ENCODE results near the gene CCNH. TPM values are rescaled to one million over a fixed set of nuclear protein-coding genes. Genes with fewer than 3 reads are reported as not detected.

CCNH gene
- total RNA-seq, 1 experiment from 2014 or later, result 64.3 TPM

DNA sequence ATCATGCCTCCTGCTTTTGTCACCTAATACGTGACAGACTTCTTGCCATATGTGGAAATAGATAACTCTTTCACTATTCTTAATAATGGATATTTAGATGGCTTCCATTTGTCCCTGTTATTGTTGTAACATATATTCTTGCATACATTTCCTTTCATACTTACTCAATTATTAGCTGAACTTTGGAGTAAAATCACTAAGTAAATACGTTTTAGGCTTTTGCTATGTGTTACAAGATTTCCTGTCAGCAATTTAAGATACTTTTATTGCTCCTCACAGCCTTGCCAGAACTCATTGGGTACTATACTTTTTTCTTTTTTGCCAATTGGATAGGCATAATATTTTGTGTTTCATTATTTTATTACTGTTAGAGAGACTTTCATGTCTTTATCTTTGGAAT lies 26.9 kb downstream of the CCNH start:
- TF ChIP-seq, protein P1, sequence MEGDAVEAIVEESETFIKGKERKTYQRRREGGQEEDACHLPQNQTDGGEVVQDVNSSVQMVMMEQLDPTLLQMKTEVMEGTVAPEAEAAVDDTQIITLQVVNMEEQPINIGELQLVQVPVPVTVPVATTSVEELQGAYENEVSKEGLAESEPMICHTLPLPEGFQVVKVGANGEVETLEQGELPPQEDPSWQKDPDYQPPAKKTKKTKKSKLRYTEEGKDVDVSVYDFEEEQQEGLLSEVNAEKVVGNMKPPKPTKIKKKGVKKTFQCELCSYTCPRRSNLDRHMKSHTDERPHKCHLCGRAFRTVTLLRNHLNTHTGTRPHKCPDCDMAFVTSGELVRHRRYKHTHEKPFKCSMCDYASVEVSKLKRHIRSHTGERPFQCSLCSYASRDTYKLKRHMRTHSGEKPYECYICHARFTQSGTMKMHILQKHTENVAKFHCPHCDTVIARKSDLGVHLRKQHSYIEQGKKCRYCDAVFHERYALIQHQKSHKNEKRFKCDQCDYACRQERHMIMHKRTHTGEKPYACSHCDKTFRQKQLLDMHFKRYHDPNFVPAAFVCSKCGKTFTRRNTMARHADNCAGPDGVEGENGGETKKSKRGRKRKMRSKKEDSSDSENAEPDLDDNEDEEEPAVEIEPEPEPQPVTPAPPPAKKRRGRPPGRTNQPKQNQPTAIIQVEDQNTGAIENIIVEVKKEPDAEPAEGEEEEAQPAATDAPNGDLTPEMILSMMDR (conservative IDR thresholded peaks at IDR 0.05; ENCODE audit: low read depth, low read length), result no peak
- no peak for DNase-seq (ENCODE audit: low spot score)
- H3K4me3 ChIP-seq (ENCODE audit: low read depth, low read length, poor library complexity, severe bottlenecking), result no peak overlapping the region
- no peaks in the 10 kb centered on the region for H3K27me3 ChIP-seq (replicated peaks; ENCODE audit: insufficient read depth, low read depth, low read length, poor library complexity)
- H3K9me3 ChIP-seq (ENCODE audit: low read depth, low read length, poor library complexity, severe bottlenecking), result no peaks in the 10 kb centered on the region
- no peaks in the 10 kb centered on the region for H3K4me1 ChIP-seq (ENCODE audit: insufficient read depth, low read length, poor library complexity, severe bottlenecking)
- CTCF ChIA-PET, result no interaction called here
- intact Hi-C loops (cut with micrococcal nuclease; ENCODE audit: unreplicated experiment), result no loop called here
- no peak overlapping the region for H3K27ac ChIP-seq (ENCODE audit: low read depth, low read length, poor library complexity, severe bottlenecking)
- no TSS peak for BruUV-seq (replicated peaks)
- peaks cover 65% of the 10 kb centered on the region for H3K36me3 ChIP-seq (ENCODE audit: insufficient read depth, low read length, poor library complexity, severe bottlenecking)
- POLR2A ChIA-PET (ENCODE audit: low non-redundant PET), result no interaction called here

DNA sequence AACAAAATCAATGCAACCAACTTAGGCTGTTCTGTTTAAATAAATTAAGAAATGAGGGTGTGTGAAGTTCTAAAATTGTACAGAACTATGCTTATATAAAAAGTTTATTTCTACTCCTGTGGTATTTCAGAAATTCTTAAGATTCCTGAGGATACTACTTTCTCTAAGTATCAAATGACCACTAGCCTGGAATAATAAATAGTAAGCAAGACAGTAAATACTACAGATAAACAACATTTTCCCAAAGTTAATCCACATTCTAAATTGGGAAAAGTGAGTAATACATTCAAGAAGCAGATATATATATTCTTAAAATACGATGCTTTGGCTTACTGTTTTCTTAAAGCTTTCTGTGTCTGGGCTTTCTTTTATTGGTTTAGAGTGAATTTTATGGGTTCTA lies 29.5 kb downstream of the CCNH start:
- POLR2A ChIA-PET (ENCODE audit: low non-redundant PET), result no interaction called here
- Histone ChIP-seq H3K36me3 (ENCODE audit: insufficient read depth, low read length, poor library complexity, severe bottlenecking) (peaks cover 60% of the 10 kb centered on the region), H3K9me3 (ENCODE audit: low read depth, low read length, poor library complexity, severe bottlenecking) (no peaks in the 10 kb centered on the region), H3K4me3 (ENCODE audit: low read depth, low read length, poor library complexity, severe bottlenecking) (no peak overlapping the region), H3K27ac (ENCODE audit: low read depth, low read length, poor library complexity, severe bottlenecking) (no peak overlapping the region), H3K4me1 (ENCODE audit: insufficient read depth, low read length, poor library complexity, severe bottlenecking) (no peaks in the 10 kb centered on the region), H3K27me3 (replicated peaks; ENCODE audit: insufficient read depth, low read depth, low read length, poor library complexity) (no peaks in the 10 kb centered on the region)
- BruUV-seq (replicated peaks), result no TSS peak
- no peak for DNase-seq (ENCODE audit: low spot score)
- intact Hi-C loops (cut with micrococcal nuclease; ENCODE audit: unreplicated experiment), result no loop called here
- TF ChIP-seq, protein P1 (conservative IDR thresholded peaks at IDR 0.05; ENCODE audit: low read depth, low read length), result no peak
- no peak for TF ChIP-seq EZH2 (IDR thresholded peaks at IDR 0.05; ENCODE audit: borderline replicate concordance, low read depth, low read length, poor library complexity, severe bottlenecking)
- CTCF ChIA-PET, result no interaction called here

DNA sequence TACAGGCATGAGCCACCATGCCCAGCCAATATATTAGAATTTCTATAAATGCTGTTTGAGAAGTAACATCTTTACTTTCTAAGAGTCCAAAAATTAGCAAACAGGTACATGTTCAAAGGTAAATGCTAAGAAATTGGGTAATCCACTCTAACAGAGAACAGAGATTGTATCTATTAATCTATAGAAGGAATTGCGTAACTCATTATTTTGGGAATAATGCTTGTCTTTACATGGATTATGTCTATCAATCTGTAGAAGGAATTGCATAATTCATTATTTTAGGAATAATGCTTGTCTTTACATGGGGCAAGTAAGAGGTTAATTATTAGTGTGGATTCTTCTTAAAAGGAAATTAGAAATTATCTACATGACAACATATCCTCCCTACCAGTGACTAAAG lies 30.5 kb downstream of the CCNH start:
- Histone ChIP-seq H3K36me3 (ENCODE audit: insufficient read depth, low read length, poor library complexity, severe bottlenecking) (peaks cover 61% of the 10 kb centered on the region), H3K27me3 (replicated peaks; ENCODE audit: insufficient read depth, low read depth, low read length, poor library complexity) (no peaks in the 10 kb centered on the region), H3K4me1 (ENCODE audit: insufficient read depth, low read length, poor library complexity, severe bottlenecking) (no peaks in the 10 kb centered on the region), H3K27ac (ENCODE audit: low read depth, low read length, poor library complexity, severe bottlenecking) (no peak overlapping the region), H3K4me3 (ENCODE audit: low read depth, low read length, poor library complexity, severe bottlenecking) (no peak overlapping the region), H3K9me3 (ENCODE audit: low read depth, low read length, poor library complexity, severe bottlenecking) (no peaks in the 10 kb centered on the region)
- intact Hi-C loops (cut with micrococcal nuclease; ENCODE audit: unreplicated experiment), result no loop called here
- DNase-seq (ENCODE audit: low spot score), result no peak
- ChIA-PET CTCF (no interaction called here), POLR2A (ENCODE audit: low non-redundant PET) (no interaction called here)
- TF ChIP-seq, protein P1 (conservative IDR thresholded peaks at IDR 0.05; ENCODE audit: low read depth, low read length), result no peak
- no peak for TF ChIP-seq EZH2 (IDR thresholded peaks at IDR 0.05; ENCODE audit: borderline replicate concordance, low read depth, low read length, poor library complexity, severe bottlenecking)
- BruUV-seq (replicated peaks), result no TSS peak
